Fibroblast of skin of back (primary cell): ENCODE results near the gene PRKN.
A peak's percentile ranks its signal among the peaks of the same experiment; 100 is the strongest.
"Not testable (repeated sequence)": the region's sequence is repeated elsewhere in the genome, so short reads cannot be mapped to it uniquely, and the experiment has no call there.

Source experiments
- DNase-seq: peaks from one replicate; pipeline ENCODE4 v3.0.0-alpha.2; 2013

The PRKN gene

GRCh38 chr6:162612613-162613012, 115.0 kb downstream of the PRKN start:
- no peak for DNase-seq

GRCh38 chr6:162610351-162610750, 117.2 kb downstream of the PRKN start:
- DNase-seq, result no peak

GRCh38 chr6:162605881-162606280, 121.7 kb downstream of the PRKN start:
- DNase-seq, result no peak

GRCh38 chr6:162603231-162604015, 124.1 kb downstream of the PRKN start:
- DNase-seq, result no peak

GRCh38 chr6:162602759-162603158, 124.8 kb downstream of the PRKN start:
- DNase-seq, result no peak

- DNase-seq, result no peak
Measured at GRCh38 chr6:162596676-162597075, 130.9 kb downstream of the PRKN start.

- no peak for DNase-seq
Measured at GRCh38 chr6:162591517-162591916, 136.0 kb downstream of the PRKN start.

GRCh38 chr6:162581988-162582780, 145.4 kb downstream of the PRKN start:
- no peak for DNase-seq

- peak; percentile 26 for DNase-seq
Measured at GRCh38 chr6:162580619-162581018, 146.9 kb downstream of the PRKN start.

GRCh38 chr6:162576016-162576415, 151.6 kb downstream of the PRKN start:
- DNase-seq, result peak; percentile 9

GRCh38 chr6:162572240-162572639, 155.3 kb downstream of the PRKN start:
- DNase-seq, result no peak

- no peak for DNase-seq
Measured at GRCh38 chr6:162568266-162568665, 159.3 kb downstream of the PRKN start.

- DNase-seq, result no peak
Measured at GRCh38 chr6:162562041-162562440, 165.5 kb downstream of the PRKN start.

GRCh38 chr6:162560891-162561290, 166.7 kb downstream of the PRKN start:
- DNase-seq, result no peak

- no peak for DNase-seq
Measured at GRCh38 chr6:162554531-162554930, 173.0 kb downstream of the PRKN start.

GRCh38 chr6:162546905-162547304, 180.7 kb downstream of the PRKN start:
- no peak for DNase-seq

GRCh38 chr6:162543221-162543620, 184.3 kb downstream of the PRKN start:
- DNase-seq, result no peak

GRCh38 chr6:162541019-162541601, 186.5 kb downstream of the PRKN start:
- DNase-seq, result no peak

GRCh38 chr6:162539321-162539720, 188.2 kb downstream of the PRKN start:
- peak; percentile 19 for DNase-seq

- no peak for DNase-seq
Measured at GRCh38 chr6:162538643-162539064, 188.9 kb downstream of the PRKN start.

GRCh38 chr6:162533009-162533400, 194.6 kb downstream of the PRKN start:
- no peak for DNase-seq

- DNase-seq, result no peak
Measured at GRCh38 chr6:162532283-162533008, 195.1 kb downstream of the PRKN start.

GRCh38 chr6:162531391-162531790, 196.2 kb downstream of the PRKN start:
- DNase-seq, result not testable (repeated sequence)
